Activated naive CD4-positive, alpha-beta T cell treated with anti-CD3 and anti-CD28 coated beads, Interleukin-2, amount 10 ng/mL, durations not matched to agents 5 hours and 36 hours (primary cell): ENCODE results near the gene FGF16. TPM values are rescaled to one million over a fixed set of nuclear protein-coding genes. Genes with fewer than 3 reads are reported as not detected.

Experiments
- total RNA-seq, 2 experiments: library from RNA; stranded (reverse); gene quantifications; one replicate each; pipeline ENCODE4 v1.2.3, GENCODE V29; 2021

Gene FGF16
- not detected for total RNA-seq

DNA sequence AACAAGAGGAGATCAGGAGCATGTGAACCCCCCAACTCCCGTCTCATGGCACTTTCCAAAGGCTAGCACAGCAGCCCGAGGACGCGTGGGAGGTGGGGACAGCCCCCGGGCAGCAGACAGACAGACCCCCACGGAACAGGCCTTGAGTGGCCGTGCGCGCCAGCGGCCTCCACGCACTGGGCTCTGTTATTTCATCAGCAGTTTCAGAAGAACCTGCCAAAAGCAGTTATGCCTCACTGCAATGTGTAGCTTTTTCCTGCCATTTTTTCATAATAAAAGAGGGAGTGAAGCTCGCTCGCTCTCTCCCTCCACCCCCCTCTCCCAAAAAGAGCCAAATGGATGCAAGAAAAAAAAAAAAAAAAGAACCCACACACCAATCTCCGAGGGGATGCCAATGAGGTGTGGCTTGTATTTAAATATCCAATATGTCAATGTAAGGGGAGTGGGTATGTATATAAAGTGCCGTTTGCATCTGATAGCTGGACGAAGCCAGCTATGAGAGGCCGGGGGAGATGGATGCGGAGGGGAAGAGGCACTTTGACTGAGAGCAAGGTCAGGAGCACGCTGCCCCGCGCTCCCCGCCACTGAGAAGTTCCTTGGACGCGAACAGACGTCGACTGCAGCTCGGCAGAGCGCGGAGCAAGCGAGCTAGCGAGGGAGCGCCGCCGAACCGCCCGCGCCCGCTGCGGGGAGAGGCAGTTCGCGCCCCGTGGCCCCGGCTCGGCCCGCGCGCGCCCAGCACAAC is at the start of gene FGF16:
Gene FGF16, plus strand, starts transcription at position 482 of the 745 bp plus-strand sequence. CDS start 286 bp downstream, outside the sequence.

